Fibroblast of the aortic adventitia (primary cell): ENCODE data around the gene TLE1. TPM values are rescaled to one million over a fixed set of nuclear protein-coding genes. Genes with fewer than 3 reads are reported as not detected.

Source experiments
- DNase-seq: peaks from one replicate; pipeline ENCODE4 v3.0.0-alpha.2; 2010; ENCODE audit warnings: low read depth
- H3K4me3 ChIP-seq: 2 replicates; pipeline ENCODE4 v1.5.1; 2011; ENCODE audit warnings: low read depth, mild to moderate bottlenecking, control low read depth, low read length, moderate library complexity
- CTCF ChIP-seq: IDR thresholded peaks from 2 replicates; pipeline ENCODE4 v1.5.1; 2011; ENCODE audit warnings: mild to moderate bottlenecking, low read length, control low read depth, inconsistent platforms; ENCODE audit not compliant: insufficient read depth
- total RNA-seq: library from RNA; depleted of rRNA; stranded (reverse); fragments of >200 nt; gene quantifications from 2 replicates; pipeline ENCODE4 v1.2.3, GENCODE V29; 2012; ENCODE audit warnings: low replicate concordance

TLE1 gene
- total RNA-seq, 1 donor: 49.5 TPM

GRCh38 chr9:81604306-81605169, 84.8 kb downstream of the TLE1 start:
- TF ChIP-seq CTCF: no peak
- peak; percentile 32 for DNase-seq

GRCh38 chr9:81602887-81603680, 86.3 kb downstream of the TLE1 start:
- TF ChIP-seq CTCF: no peak
- no peak for DNase-seq
- no peak overlapping the region for H3K4me3 ChIP-seq

More at GRCh38 chr9:81604306-81605169, 84.8 kb downstream of the TLE1 start:
- H3K4me3 ChIP-seq: no peak overlapping the region

- no peak for DNase-seq
- TF ChIP-seq CTCF: no peak
- H3K4me3 ChIP-seq: no peak overlapping the region
These were observed 87.4 kb downstream of the TLE1 start for GRCh38 chr9:81601639-81602623.

GRCh38 chr9:81600631-81601030, 88.7 kb downstream of the TLE1 start:
- no peak overlapping the region for H3K4me3 ChIP-seq
- no peak for TF ChIP-seq CTCF
- no peak for DNase-seq

GRCh38 chr9:81599837-81600236, 89.5 kb downstream of the TLE1 start:
- DNase-seq: peak; percentile 51
- TF ChIP-seq CTCF: no peak
- H3K4me3 ChIP-seq: no peak overlapping the region

- DNase-seq: no peak
- TF ChIP-seq CTCF: no peak
These were observed 90.5 kb downstream of the TLE1 start for GRCh38 chr9:81598811-81599210.

More at GRCh38 chr9:81598811-81599210, 90.5 kb downstream of the TLE1 start:
- H3K4me3 ChIP-seq: no peak overlapping the region
